ENCODE data around the gene PAK5.

PAK5 gene

DNA sequence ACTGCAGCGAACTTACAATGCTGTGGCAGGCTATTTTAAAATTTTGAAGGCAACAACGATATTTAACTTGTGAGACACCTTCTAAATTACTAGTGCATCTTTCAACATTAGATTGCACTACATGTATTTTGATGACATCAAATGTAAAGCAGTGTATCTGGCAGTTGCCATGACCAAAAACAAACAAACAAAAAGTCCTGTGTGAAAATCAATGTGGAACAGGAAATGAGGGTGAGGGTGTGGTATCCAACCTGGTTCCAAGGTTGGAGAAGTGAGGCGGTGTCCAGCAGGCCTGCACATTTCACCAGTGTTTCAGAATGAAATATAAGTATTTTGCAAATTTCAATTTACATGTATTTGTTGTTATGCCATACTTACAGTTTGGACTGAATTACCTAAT lies 212.5 kb downstream of the PAK5 start:
- in situ Hi-C loops (cut with MboI; ENCODE audit: low sequenced_read_pairs) = no loop called here

GRCh38 chr20:9617940-9618339 lies 220.9 kb downstream of the PAK5 start:
- in situ Hi-C loops (cut with MboI; ENCODE audit: low sequenced_read_pairs) = loop anchor here (25.0 kb wide), 1 partner anchor 206 kb away; no protein-coding TSS in a partner anchor

- in situ Hi-C loops (cut with MboI; ENCODE audit: low sequenced_read_pairs) = loop anchor here (25.0 kb wide), 1 partner anchor 205 kb away; no protein-coding TSS in a partner anchor
Observed at GRCh38 chr20:9616833-9617461, 221.9 kb downstream of the PAK5 start.

- in situ Hi-C loops (cut with MboI; ENCODE audit: low sequenced_read_pairs) = loop anchor here (25.0 kb wide), 1 partner anchor 204 kb away; no protein-coding TSS in a partner anchor
Observed at GRCh38 chr20:9616455-9616805, 222.4 kb downstream of the PAK5 start.

DNA sequence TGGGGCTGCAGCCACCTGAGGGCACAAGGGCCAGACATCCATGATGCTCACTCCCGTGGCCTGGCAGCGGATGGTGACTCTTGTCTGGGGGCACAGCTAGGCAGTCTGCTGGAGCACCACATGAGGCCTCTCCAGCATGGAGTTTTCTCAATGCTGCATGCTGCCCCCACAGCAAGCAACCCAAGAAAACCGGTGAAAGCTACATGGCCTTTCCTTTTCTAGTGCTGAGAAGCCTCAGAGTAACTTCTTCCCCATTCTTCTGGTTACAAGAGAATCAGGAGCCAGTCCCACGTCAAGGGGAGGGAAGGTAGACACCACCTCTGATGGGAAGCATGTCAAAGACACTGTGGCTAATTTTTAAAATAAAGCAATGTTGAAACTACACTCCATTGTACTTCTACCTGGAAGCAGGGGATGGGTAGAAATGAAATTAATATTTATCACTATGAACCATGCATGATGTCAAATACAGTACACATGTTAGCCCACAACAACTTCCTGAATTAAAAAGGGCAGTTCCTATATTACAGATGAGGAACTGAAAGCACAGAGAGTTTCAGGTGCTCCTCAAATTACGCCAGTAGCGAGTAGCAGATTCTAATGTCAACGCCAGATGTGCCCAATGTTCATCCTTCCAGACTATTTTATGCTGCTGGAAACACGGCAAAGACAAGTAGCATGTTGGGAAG lies 223.0 kb downstream of the PAK5 start:
- in situ Hi-C loops (cut with MboI; ENCODE audit: low sequenced_read_pairs) = loop anchor here (25.0 kb wide), 1 partner anchor 204 kb away; no protein-coding TSS in a partner anchor

DNA sequence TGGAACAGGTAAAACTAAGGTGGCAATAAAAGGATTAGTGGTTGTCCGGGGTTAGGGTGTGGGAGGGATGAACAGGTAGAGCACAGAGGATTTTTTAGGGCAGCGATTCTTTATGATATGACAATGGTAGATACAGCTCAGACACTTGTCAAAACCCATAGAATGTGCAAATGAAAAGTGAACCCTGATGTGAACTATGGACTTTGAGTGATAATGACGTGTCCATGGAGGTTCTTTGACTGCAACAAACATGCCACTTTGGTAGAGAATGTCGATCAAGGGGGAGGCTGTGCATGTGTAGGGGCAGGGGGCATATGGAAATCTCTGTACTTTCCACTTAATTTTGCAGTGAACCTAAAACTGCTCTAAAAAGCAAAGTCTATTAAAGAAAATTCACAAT lies 223.8 kb downstream of the PAK5 start:
- in situ Hi-C loops (cut with MboI; ENCODE audit: low sequenced_read_pairs) = loop anchor here (25.0 kb wide), 1 partner anchor 203 kb away; no protein-coding TSS in a partner anchor

DNA sequence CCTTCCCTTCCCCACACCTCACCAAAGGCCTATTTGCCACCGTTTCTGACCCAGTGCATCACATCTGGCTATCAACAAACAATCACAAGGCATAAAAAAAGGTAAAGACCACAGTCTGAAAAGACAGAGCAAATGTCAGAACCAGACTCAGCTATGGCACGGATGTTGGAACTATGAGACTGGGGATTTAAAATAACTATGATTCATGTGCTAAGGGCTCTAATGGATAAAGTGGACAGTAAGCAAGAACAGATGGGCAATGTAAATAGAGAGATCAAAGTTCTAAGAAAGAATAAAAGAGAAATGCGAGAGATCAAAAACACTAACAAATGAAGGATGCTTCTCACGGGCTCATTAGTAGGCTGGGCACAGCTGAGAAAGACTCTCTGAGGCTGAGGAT lies 225.0 kb downstream of the PAK5 start:
- in situ Hi-C loops (cut with MboI; ENCODE audit: low sequenced_read_pairs) = loop anchor here (25.0 kb wide), 1 partner anchor 202 kb away; no protein-coding TSS in a partner anchor

- in situ Hi-C loops (cut with MboI; ENCODE audit: low sequenced_read_pairs) = loop anchor here (25.0 kb wide), 1 partner anchor 200 kb away; no protein-coding TSS in a partner anchor
Observed at GRCh38 chr20:9611921-9612320, 227.0 kb downstream of the PAK5 start.

DNA sequence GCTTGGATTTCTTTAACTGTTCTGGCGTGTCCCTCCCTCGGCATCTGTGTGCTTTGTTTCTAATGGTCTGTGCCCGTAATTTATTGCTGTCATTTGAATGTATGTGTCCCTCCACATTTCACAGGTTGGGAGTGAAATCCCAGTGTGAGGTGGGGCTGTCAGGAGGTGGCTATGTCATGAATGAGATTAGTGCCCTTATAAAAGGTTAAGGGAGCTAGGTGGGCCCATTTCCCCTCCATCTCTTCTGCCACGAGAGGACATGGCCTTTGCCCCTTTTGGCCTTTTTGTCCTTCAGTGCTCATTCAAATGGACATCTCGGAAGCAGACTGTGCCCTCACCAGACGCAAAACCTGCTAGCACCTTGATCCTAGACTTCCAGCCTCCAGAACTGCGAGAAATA lies 228.2 kb downstream of the PAK5 start:
- in situ Hi-C loops (cut with MboI; ENCODE audit: low sequenced_read_pairs) = loop anchor here (25.0 kb wide), 1 partner anchor 198 kb away; no protein-coding TSS in a partner anchor

DNA sequence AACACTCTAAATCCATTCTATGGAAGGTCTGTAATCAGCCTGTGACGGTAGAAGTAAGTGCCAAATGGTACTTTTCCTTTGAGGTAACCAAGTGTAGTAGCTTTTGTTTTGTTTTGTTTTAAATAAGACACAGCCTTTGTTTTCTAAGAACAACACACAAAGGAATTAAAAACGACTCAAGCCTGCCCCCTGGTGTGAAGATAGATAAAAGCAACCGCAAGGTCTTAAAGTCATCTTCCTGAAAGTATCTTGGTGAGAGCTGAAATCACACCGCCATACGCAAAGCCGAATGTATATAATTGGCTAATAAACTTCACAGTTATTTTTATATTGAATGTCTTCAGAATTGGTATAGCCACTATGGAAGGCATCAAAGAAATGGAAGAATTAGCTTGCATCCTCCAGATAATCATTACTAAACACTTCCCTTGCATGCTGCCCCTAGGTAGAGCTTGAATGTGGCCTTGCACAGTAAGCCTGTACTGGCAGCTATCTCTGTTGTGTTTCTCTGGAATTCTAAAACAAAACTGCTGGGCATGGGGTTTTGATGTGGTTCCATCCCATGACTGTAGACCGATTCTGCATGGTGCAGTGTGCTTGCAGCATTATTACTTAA lies 228.9 kb downstream of the PAK5 start:
- in situ Hi-C loops (cut with MboI; ENCODE audit: low sequenced_read_pairs) = loop anchor here (25.0 kb wide), 1 partner anchor 198 kb away; no protein-coding TSS in a partner anchor

- in situ Hi-C loops (cut with MboI; ENCODE audit: low sequenced_read_pairs) = loop anchor here (25.0 kb wide), 1 partner anchor 196 kb away; no protein-coding TSS in a partner anchor
Observed at GRCh38 chr20:9608639-9609340, 230.1 kb downstream of the PAK5 start.

- in situ Hi-C loops (cut with MboI; ENCODE audit: low sequenced_read_pairs) = loop anchor here (25.0 kb wide), 1 partner anchor 191 kb away; no protein-coding TSS in a partner anchor
Observed at GRCh38 chr20:9602847-9603183, 236.1 kb downstream of the PAK5 start.

GRCh38 chr20:9600562-9600961 lies 238.3 kb downstream of the PAK5 start:
- in situ Hi-C loops (cut with MboI; ENCODE audit: low sequenced_read_pairs) = loop anchor here (25.0 kb wide), 1 partner anchor 188 kb away; no protein-coding TSS in a partner anchor

- in situ Hi-C loops (cut with MboI; ENCODE audit: low sequenced_read_pairs) = no loop called here
Observed at GRCh38 chr20:9597547-9597946, 241.3 kb downstream of the PAK5 start.

DNA sequence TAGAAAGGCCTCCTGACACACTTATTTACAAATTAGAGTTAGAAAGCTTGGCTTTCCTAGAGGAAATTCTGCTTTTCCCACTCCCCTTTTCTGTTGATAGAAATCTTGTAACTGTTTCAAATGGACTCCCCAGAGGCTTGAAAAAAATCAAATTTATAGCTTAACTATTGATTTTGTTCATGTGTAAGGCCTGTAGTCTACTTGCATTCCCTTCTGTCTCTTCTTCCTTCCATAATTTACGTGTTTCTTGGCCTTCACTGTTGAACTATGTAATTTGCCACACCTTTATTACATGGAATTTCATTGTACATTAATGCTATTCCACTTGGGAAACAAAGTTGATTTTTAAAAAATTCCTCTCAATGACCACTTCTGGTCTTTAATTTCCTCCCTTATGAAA lies 243.1 kb downstream of the PAK5 start:
- in situ Hi-C loops (cut with MboI; ENCODE audit: low sequenced_read_pairs) = no loop called here

DNA sequence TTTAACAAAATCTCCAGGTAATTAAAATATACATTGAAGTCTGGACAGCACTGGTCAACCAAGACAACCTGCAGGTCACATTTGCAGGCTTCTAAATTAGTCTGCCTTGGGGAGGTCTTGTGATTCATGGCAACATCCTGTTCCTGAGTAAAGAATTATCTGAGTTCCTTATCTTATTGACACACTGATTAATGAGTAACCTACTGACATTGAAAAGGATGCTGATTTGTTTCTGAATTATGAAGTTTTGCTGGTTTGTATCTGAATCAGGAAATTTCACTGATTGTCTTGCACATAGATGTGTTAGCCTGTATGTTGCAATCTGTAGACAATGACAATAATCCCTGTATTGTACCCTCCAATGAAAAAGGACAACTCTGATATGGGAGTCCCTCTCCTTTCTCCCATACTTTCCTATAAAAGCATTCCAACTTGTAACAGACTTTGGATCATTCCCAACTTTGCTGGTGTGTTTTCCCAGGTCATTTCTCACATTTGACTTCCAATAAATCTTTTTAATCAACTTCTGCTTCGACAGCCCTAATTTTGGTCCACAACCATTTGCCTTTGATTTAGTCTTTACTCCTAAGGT lies 244.5 kb downstream of the PAK5 start:
- in situ Hi-C loops (cut with MboI; ENCODE audit: low sequenced_read_pairs) = no loop called here

GRCh38 chr20:9592419-9592818 lies 246.5 kb downstream of the PAK5 start:
- in situ Hi-C loops (cut with MboI; ENCODE audit: low sequenced_read_pairs) = no loop called here

GRCh38 chr20:9591080-9591479 lies 247.8 kb downstream of the PAK5 start:
- in situ Hi-C loops (cut with MboI; ENCODE audit: low sequenced_read_pairs) = no loop called here

- in situ Hi-C loops (cut with MboI; ENCODE audit: low sequenced_read_pairs) = no loop called here
Observed at GRCh38 chr20:9590189-9590588, 248.7 kb downstream of the PAK5 start.

GRCh38 chr20:9588706-9589105 lies 250.2 kb downstream of the PAK5 start:
- in situ Hi-C loops (cut with MboI; ENCODE audit: low sequenced_read_pairs) = no loop called here

- in situ Hi-C loops (cut with MboI; ENCODE audit: low sequenced_read_pairs) = no loop called here
Observed at GRCh38 chr20:9583151-9583550, 255.7 kb downstream of the PAK5 start.
